K562 (cell line): Measurements from ENCODE around the gene HAUS3. TPM values are rescaled to one million over a fixed set of nuclear protein-coding genes. Genes with fewer than 3 reads are reported as not detected.

Experiments
- ATAC-seq: fragments of 200-7000 bp; cut with Tn5 transposase; 3 replicates; pipeline ENCODE4 v1.9.1; 2020; ENCODE audit warnings: moderate library complexity
- BruUV-seq: library from RNA; stranded (reverse); fragments of 400-500 nt; replicated peaks from 2 replicates; lab custom pipeline; 2021; lab: Mats Ljungman, UMichigan
- CTCF ChIA-PET: fragments of 300-600 bp; formaldehyde crosslinking; extraction: SDS; loops from one replicate; lab custom pipeline; 2021; ENCODE audit warnings: low intra/inter-chr PET ratio; lab: Yijun Ruan, JAX
- POLR2A ChIA-PET: fragments of 300-600, 350-650 bp; sonication (Branson Sonifier 250); formaldehyde crosslinking; extraction: SDS; loops from one replicate; lab custom pipeline; 2021; ENCODE audit warnings: antibody characterized with exemption, inconsistent platforms; lab: Yijun Ruan, JAX
- DNase-seq, 4 experiments: peaks; one replicate each; pipeline versions ENCODE4 v3.0.0 to v3.0.0-alpha.2; 2011 to 2018; ENCODE audit warnings: low spot score in 3 of 4, mixed read lengths in 3 of 4; ENCODE audit errors: extremely low read depth in 1 of 4
- FAIRE-seq: peaks from 2 replicates; lab custom pipeline; 2011; peaks lifted over from hg19 to GRCh38; lab: Jason Lieb, UNC
- H2AFZ ChIP-seq: 2 replicates; pipeline ENCODE4 v1.6.0; 2011; ENCODE audit warnings: low read depth, low read length, control low read depth, inconsistent platforms
- H3K27ac ChIP-seq: fragments of 200-600 bp; 3 replicates; pipeline ENCODE4 v1.8.0; 2011; ENCODE audit warnings: low read depth, mild to moderate bottlenecking, control low read depth, inconsistent platforms, low read length, moderate library complexity, mixed read lengths; ENCODE audit errors: extremely low read depth
- H3K27me3 ChIP-seq, 2 experiments: fragments of 300-600 bp in 1 of 2; 2 replicates in 1 of 2; 3 replicates in 1 of 2; pipeline versions ENCODE4 v1.6.0 to v1.8.0; 2011; ENCODE audit warnings: inconsistent platforms in 2 of 2, low read length in 2 of 2, mild to moderate bottlenecking in 1 of 2, mixed read lengths in 1 of 2, moderate library complexity in 1 of 2; ENCODE audit not compliant: control insufficient read depth in 2 of 2, insufficient read depth in 2 of 2
- H3K36me3 ChIP-seq: fragments of 300-600 bp; 3 replicates; pipeline ENCODE4 v1.8.0; 2011; ENCODE audit warnings: mild to moderate bottlenecking, low read length, inconsistent platforms; ENCODE audit not compliant: control insufficient read depth, insufficient read depth
- H3K4me1 ChIP-seq, 2 experiments: fragments of 200-600 bp in 1 of 2; replicated peaks in 1 of 2; 2 replicates in 1 of 2; 3 replicates in 1 of 2; pipeline versions ENCODE4 v1.5.1 to v1.8.0; 2011; ENCODE audit warnings: inconsistent platforms in 2 of 2, low read length in 2 of 2, mild to moderate bottlenecking in 1 of 2, mixed read lengths in 1 of 2, moderate library complexity in 1 of 2; ENCODE audit not compliant: control insufficient read depth in 2 of 2, insufficient read depth in 2 of 2
- H3K4me2 ChIP-seq: 2 replicates; pipeline ENCODE4 v1.6.1; 2011; ENCODE audit warnings: low read length, control low read depth, inconsistent platforms, mixed read lengths; ENCODE audit not compliant: insufficient read depth
- H3K4me3 ChIP-seq: fragments of 200-600 bp; sonication (generic), shearing (Covaris generic); 2 replicates; pipeline ENCODE4 v1.5.1; 2016; ENCODE audit warnings: control low read depth, inconsistent platforms
- H3K79me2 ChIP-seq: fragments of 200-600 bp; 3 replicates; pipeline ENCODE4 v1.8.0; 2011; ENCODE audit warnings: low read length, inconsistent platforms; ENCODE audit not compliant: control insufficient read depth, insufficient read depth
- H3K9ac ChIP-seq, 2 experiments: 2 replicates each; pipeline versions ENCODE4 v1.6.0 to v1.6.1; 2011; ENCODE audit warnings: low read depth in 2 of 2, low read length in 2 of 2, control low read depth in 1 of 2, inconsistent platforms in 1 of 2, mild to moderate bottlenecking in 1 of 2, mixed read lengths in 1 of 2; ENCODE audit not compliant: insufficient read depth in 1 of 2
- H3K9me1 ChIP-seq: one replicate; pipeline ENCODE4 v1.6.0; 2011; ENCODE audit warnings: inconsistent platforms, mild to moderate bottlenecking, low read length, moderate library complexity; ENCODE audit not compliant: control insufficient read depth, insufficient read depth
- H3K9me3 ChIP-seq: replicated peaks from 2 replicates; pipeline ENCODE4 v1.5.1; 2011; ENCODE audit warnings: low read depth, low read length, inconsistent platforms; ENCODE audit not compliant: control insufficient read depth, insufficient read depth
- H4K20me1 ChIP-seq: replicated peaks from 2 replicates; pipeline ENCODE4 v1.6.1; 2011; ENCODE audit warnings: low read length, inconsistent platforms, mixed read lengths; ENCODE audit not compliant: control insufficient read depth, insufficient read depth
- CEBPB ChIP-seq: fragments of 450-650 bp; IDR thresholded peaks from 2 replicates; pipeline ENCODE4 v1.6.1; 2016; ENCODE audit warnings: missing genetic modification characterization, missing compliant biosample characterization
- CTBP1 ChIP-seq: fragments of 450-650 bp; IDR thresholded peaks from 2 replicates; pipeline ENCODE4 v1.6.1; 2016; ENCODE audit warnings: borderline replicate concordance
- ETV5 ChIP-seq: sonication (generic); formaldehyde crosslinking; IDR thresholded peaks from 2 replicates; pipeline ENCODE4 v1.4.0; 2020; ENCODE audit warnings: low read depth, mild to moderate bottlenecking, missing genetic modification reagents
- HMG20B ChIP-seq: fragments of 250-450 bp; sonication (Bioruptor Pico); IDR thresholded peaks from 2 replicates; pipeline ENCODE4 v1.5.0; 2021; ENCODE audit warnings: mild to moderate bottlenecking
- ZBTB17 ChIP-seq: fragments of 450-650 bp; formaldehyde crosslinking; IDR thresholded peaks from 2 replicates; pipeline ENCODE4 v1.4.0; 2020; ENCODE audit warnings: mild to moderate bottlenecking
- WGBS: fragments of 100-300 bp; shearing (Covaris generic); methylation state at CpG from one replicate; pipeline ENCODE4 v1.1.6; 2016; ENCODE audit warnings: low coverage, mixed read lengths; ENCODE audit not compliant: insufficient coverage; ENCODE audit errors: missing lambda C conversion rate; 5-methylcytosine and 5-hydroxymethylcytosine counted together
- in situ Hi-C: fragments of 300-500 bp; cut with MboI; formaldehyde crosslinking; loops from 4 replicates; pipeline ENCODE4 v1.15.0; 2018; ENCODE audit warnings: inconsistent platforms, mixed read lengths
- intact Hi-C: fragments of 100-400 bp; cut with micrococcal nuclease; formaldehyde crosslinking; loops from 2 replicates; pipeline ENCODE4 v1.14.2; 2022
- polyA plus RNA-seq, 8 experiments: library from polyadenylated mRNA; depleted of rRNA in 4 of 8; stranded (reverse) in 5 of 8; unstranded in 3 of 8; fragments of >200 nt; fragmentation: Nextera tagmentation in 2 of 8; fragmentation: Illumina TruSeq in 1 of 8; extraction: Ambion mirVana in 2 of 8; extraction: Trizol in 1 of 8; gene quantifications; 2 replicates each; pipeline versions ENCODE4 v1.2.1 to v1.2.3, GENCODE V29; 2011 to 2014; ENCODE audit warnings: inconsistent platforms in 1 of 8, missing spikeins in 1 of 8
- total RNA-seq, 7 experiments: library from RNA; depleted of rRNA in 6 of 7; stranded (reverse); fragments of >200 nt in 6 of 7; fragmentation: Illumina TruSeq in 2 of 7; extraction: Trizol in 2 of 7; gene quantifications; 2 replicates each; pipeline versions ENCODE4 v1.2.1 to v1.2.3, GENCODE V29; 2011 to 2021; ENCODE audit warnings: low replicate concordance in 1 of 7
- TF ChIP-seq, protein P1 (sequence below): sonication (generic); formaldehyde crosslinking; IDR thresholded peaks from 2 replicates; pipeline ENCODE4 v1.8.0; 2022; ENCODE audit warnings: missing genetic modification reagents, mild to moderate bottlenecking, borderline replicate concordance
- TF ChIP-seq, protein P2 (sequence below): fragments of 150-350 bp; conservative IDR thresholded peaks from 2 replicates; pipeline ENCODE4 v1.6.1; 2014; ENCODE audit warnings: low read length
- TF ChIP-seq, protein P3 (sequence below): sonication (generic); formaldehyde crosslinking; IDR thresholded peaks from 2 replicates; pipeline ENCODE4 v1.8.0; 2023; ENCODE audit warnings: mild to moderate bottlenecking, missing genetic modification reagents

HAUS3 gene
- total and polyA plus RNA-seq, 9 of the 15 experiments (the other 6 are each of a cell fraction or from before 2014, with no cell fraction given) = 8.9 to 25.7 (median 21.5) TPM

DNA sequence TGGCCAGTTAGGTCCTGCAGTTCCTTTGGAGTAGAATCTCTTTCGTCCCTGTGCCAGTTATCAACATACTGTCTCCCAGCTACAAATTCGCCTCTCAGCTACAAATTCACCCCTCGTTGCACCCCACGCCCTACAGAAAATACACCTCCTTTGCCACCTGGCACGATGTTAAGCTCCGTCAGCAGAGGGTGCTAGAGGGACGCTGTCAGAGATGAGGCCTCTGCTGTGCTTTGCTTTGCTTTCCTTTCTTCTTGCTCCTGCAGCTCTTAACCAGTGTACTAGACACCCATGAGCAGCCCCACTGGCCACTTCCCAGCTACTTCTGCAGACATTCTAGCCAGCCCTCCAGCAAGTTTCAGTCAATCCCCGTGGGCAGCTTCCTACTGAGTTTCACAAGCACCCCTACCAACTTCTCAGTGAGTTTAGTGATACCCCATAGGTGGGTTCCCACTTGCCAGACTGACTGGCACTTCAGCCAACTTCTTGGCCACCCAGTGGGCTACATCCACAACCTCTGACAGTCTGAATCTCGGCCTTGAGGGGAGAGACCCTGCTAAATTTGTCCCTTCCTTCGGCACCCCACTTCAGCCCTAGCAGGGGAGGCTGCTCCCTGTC is 21.8 kb downstream of the HAUS3 start (continued):
- TF ChIP-seq, protein P1, sequence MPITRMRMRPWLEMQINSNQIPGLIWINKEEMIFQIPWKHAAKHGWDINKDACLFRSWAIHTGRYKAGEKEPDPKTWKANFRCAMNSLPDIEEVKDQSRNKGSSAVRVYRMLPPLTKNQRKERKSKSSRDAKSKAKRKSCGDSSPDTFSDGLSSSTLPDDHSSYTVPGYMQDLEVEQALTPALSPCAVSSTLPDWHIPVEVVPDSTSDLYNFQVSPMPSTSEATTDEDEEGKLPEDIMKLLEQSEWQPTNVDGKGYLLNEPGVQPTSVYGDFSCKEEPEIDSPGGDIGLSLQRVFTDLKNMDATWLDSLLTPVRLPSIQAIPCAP (CRISPR knock-in tag) = no peak
- TF ChIP-seq CTBP1 (peak; percentile 37; the same call in 1 of the 2 replicates), ETV5 (no peak), ZBTB17 (CRISPR knock-in tag) (no peak)

DNA sequence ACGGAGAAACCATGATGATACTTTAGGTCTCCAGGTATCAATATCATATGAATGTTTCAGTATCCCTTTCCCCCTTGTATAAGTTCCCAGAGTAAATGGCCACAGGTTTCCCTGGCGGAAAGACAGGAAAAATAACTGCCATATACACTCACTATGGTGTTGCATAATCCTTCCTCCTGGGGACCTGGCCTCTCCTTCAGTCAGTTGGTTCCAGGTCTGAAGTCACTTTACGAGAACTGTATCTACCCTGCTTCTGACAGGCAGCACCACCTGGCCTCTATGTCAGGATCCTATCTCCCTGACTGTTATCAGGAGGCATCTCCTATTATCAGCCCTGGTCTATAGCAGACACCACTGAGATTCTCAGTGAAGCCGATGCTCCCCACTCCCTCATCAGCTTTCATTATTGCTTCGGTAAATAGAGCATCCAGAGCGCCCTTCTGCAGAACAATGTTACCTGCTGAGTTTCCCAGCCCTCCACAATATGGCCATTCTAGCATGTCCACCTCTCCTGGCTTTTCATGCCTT is 22.6 kb downstream of the HAUS3 start:
- H3K4me2 ChIP-seq = no peak overlapping the region
- TF ChIP-seq, protein P2, sequence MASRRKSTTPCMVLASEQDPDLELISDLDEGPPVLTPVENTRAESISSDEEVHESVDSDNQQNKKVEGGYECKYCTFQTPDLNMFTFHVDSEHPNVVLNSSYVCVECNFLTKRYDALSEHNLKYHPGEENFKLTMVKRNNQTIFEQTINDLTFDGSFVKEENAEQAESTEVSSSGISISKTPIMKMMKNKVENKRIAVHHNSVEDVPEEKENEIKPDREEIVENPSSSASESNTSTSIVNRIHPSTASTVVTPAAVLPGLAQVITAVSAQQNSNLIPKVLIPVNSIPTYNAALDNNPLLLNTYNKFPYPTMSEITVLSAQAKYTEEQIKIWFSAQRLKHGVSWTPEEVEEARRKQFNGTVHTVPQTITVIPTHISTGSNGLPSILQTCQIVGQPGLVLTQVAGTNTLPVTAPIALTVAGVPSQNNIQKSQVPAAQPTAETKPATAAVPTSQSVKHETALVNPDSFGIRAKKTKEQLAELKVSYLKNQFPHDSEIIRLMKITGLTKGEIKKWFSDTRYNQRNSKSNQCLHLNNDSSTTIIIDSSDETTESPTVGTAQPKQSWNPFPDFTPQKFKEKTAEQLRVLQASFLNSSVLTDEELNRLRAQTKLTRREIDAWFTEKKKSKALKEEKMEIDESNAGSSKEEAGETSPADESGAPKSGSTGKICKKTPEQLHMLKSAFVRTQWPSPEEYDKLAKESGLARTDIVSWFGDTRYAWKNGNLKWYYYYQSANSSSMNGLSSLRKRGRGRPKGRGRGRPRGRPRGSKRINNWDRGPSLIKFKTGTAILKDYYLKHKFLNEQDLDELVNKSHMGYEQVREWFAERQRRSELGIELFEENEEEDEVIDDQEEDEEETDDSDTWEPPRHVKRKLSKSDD = no peak
- TF ChIP-seq, protein P3, sequence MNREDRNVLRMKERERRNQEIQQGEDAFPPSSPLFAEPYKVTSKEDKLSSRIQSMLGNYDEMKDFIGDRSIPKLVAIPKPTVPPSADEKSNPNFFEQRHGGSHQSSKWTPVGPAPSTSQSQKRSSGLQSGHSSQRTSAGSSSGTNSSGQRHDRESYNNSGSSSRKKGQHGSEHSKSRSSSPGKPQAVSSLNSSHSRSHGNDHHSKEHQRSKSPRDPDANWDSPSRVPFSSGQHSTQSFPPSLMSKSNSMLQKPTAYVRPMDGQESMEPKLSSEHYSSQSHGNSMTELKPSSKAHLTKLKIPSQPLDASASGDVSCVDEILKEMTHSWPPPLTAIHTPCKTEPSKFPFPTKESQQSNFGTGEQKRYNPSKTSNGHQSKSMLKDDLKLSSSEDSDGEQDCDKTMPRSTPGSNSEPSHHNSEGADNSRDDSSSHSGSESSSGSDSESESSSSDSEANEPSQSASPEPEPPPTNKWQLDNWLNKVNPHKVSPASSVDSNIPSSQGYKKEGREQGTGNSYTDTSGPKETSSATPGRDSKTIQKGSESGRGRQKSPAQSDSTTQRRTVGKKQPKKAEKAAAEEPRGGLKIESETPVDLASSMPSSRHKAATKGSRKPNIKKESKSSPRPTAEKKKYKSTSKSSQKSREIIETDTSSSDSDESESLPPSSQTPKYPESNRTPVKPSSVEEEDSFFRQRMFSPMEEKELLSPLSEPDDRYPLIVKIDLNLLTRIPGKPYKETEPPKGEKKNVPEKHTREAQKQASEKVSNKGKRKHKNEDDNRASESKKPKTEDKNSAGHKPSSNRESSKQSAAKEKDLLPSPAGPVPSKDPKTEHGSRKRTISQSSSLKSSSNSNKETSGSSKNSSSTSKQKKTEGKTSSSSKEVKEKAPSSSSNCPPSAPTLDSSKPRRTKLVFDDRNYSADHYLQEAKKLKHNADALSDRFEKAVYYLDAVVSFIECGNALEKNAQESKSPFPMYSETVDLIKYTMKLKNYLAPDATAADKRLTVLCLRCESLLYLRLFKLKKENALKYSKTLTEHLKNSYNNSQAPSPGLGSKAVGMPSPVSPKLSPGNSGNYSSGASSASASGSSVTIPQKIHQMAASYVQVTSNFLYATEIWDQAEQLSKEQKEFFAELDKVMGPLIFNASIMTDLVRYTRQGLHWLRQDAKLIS = no peak
- TF ChIP-seq HMG20B (CRISPR knock-in tag) = no peak
- peak; percentile 53 for TF ChIP-seq CEBPB
- ChIA-PET CTCF (interaction anchor here (0.5 to 2.8 kb wide), 4 partner anchors 199 to 249 kb away, joined by 3 to 25 read pairs (median 11); partner anchors contain the start of gene RNF4), POLR2A (interaction anchor here (0.8 to 1.5 kb wide), 2 partner anchors 23 to 250 kb away, joined by 3 to 5 read pairs; partner anchors contain the start of genes HAUS3, POLN and RNF4)
- peaks cover 0 to 9% of the 10 kb centered on the region in 2 experiments; a peak in 3 of 5 replicates for H3K27me3 ChIP-seq
- intact Hi-C loops (no loop called here), in situ Hi-C loops (no loop called here)
- peaks cover 7% of the 10 kb centered on the region; the same call in 1 of the 2 replicates for H4K20me1 ChIP-seq
- FAIRE-seq (no peak), ATAC-seq (no peak), DNase-seq (no peak)
- WGBS = 67% methylated on average over 6 of the region's 6 CpGs
- H3K36me3 ChIP-seq = peaks cover 10% of the 10 kb centered on the region; the same call in 1 of the 3 replicates
- H3K9me3 ChIP-seq = no peaks in the 10 kb centered on the region
- H3K27ac ChIP-seq = no peak overlapping the region
- H3K79me2 ChIP-seq = no peaks in the 10 kb centered on the region
- H3K9me1 ChIP-seq = no peaks in the 10 kb centered on the region
- H3K4me3 ChIP-seq = no peak overlapping the region
- BruUV-seq = no TSS peak
- no peaks in the 10 kb centered on the region; a peak in 1 of 5 replicates for H3K4me1 ChIP-seq
- no peak overlapping the region for H3K9ac ChIP-seq
- H2AFZ ChIP-seq = no peak overlapping the region
